ENCODE measurements around the gene MAP2. TPM values are rescaled to one million over a fixed set of nuclear protein-coding genes. Genes with fewer than 3 reads are reported as not detected.

Gene MAP2
- polyA plus RNA-seq, 1 donor (not counting 4 experiments of a cell fraction or from before 2014, with no cell fraction given): 16.2 TPM

- Histone ChIP-seq H2AFZ (ENCODE audit: control insufficient read depth, low read length) (no peak overlapping the region), H3K9me1 (ENCODE audit: control insufficient read depth, extremely low read depth, insufficient read depth, low read length) (no peaks in the 10 kb centered on the region), H3K9ac (ENCODE audit: control insufficient read depth, extremely low read depth, insufficient read depth, low read length) (no peak overlapping the region), H3K27ac (ENCODE audit: control insufficient read depth, insufficient read depth, low read length) (no peak overlapping the region), H3K4me2 (ENCODE audit: control insufficient read depth, extremely low read depth, insufficient read depth, low read depth, low read length) (no peak overlapping the region), H3K4me1 (ENCODE audit: control insufficient read depth, extremely low read depth, insufficient read depth, low read length) (no peaks in the 10 kb centered on the region), H3K9me3 (ENCODE audit: control insufficient read depth, low read depth, low read length) (no peaks in the 10 kb centered on the region), H3K4me3 (ENCODE audit: control insufficient read depth in 2 of 3, extremely low read depth in 1 of 3, insufficient read depth in 2 of 3, low read depth in 1 of 3, low read length in 3 of 3) (no peak overlapping the region), H3K36me3 (ENCODE audit: control insufficient read depth in 2 of 2, extremely low read depth in 1 of 2, insufficient read depth in 2 of 2, low read length in 2 of 2) (peaks cover 0 to 2% of the 10 kb centered on the region in 2 experiments), H4K20me1 (ENCODE audit: control insufficient read depth, extremely low read depth, insufficient read depth, low read length) (no peaks in the 10 kb centered on the region), H3K79me2 (ENCODE audit: control insufficient read depth, insufficient read depth, low read length) (no peaks in the 10 kb centered on the region), H3K27me3 (ENCODE audit: control insufficient read depth, extremely low read depth, insufficient read depth, low read length) (no peaks in the 10 kb centered on the region)
- no peak for DNase-seq (ENCODE audit: low read depth, low spot score)
- FAIRE-seq: no peak
- no peak for TF ChIP-seq CTCF (optimal IDR thresholded peaks at IDR 0.05 in 1 of 3, IDR thresholded peaks at IDR 0.05 in 1 of 3, conservative IDR thresholded peaks at IDR 0.05 in 1 of 3; ENCODE audit: extremely low read depth in 1 of 3, insufficient read depth in 2 of 3, low read length in 3 of 3)
- dilution Hi-C loops (cut with MboI; ENCODE audit: extremely low pct_ligation_motif_present, low sequenced_read_pairs): no loop called here
Observed at GRCh38 chr2:209517436-209517835, 93.6 kb downstream of the MAP2 start.

GRCh38 chr2:209519271-209519670, 95.4 kb downstream of the MAP2 start:
- H3K4me3 ChIP-seq (ENCODE audit: control insufficient read depth in 2 of 3, extremely low read depth in 1 of 3, insufficient read depth in 2 of 3, low read depth in 1 of 3, low read length in 3 of 3): no peak overlapping the region
- no peak overlapping the region for H3K27ac ChIP-seq (ENCODE audit: control insufficient read depth, insufficient read depth, low read length)
- H3K27me3 ChIP-seq (ENCODE audit: control insufficient read depth, extremely low read depth, insufficient read depth, low read length): no peaks in the 10 kb centered on the region
- no peak overlapping the region for H3K9ac ChIP-seq (ENCODE audit: control insufficient read depth, extremely low read depth, insufficient read depth, low read length)
- FAIRE-seq (no peak), DNase-seq (ENCODE audit: low read depth, low spot score) (no peak)
- dilution Hi-C loops (cut with MboI; ENCODE audit: extremely low pct_ligation_motif_present, low sequenced_read_pairs): no loop called here
- no peaks in the 10 kb centered on the region for H3K4me1 ChIP-seq (ENCODE audit: control insufficient read depth, extremely low read depth, insufficient read depth, low read length)
- H3K4me2 ChIP-seq (ENCODE audit: control insufficient read depth, extremely low read depth, insufficient read depth, low read depth, low read length): no peak overlapping the region
- no peak overlapping the region for H2AFZ ChIP-seq (ENCODE audit: control insufficient read depth, low read length)
- no peaks in the 10 kb centered on the region for H3K79me2 ChIP-seq (ENCODE audit: control insufficient read depth, insufficient read depth, low read length)
- H4K20me1 ChIP-seq (ENCODE audit: control insufficient read depth, extremely low read depth, insufficient read depth, low read length): no peaks in the 10 kb centered on the region
- no peaks in the 10 kb centered on the region for H3K9me1 ChIP-seq (ENCODE audit: control insufficient read depth, extremely low read depth, insufficient read depth, low read length)
- peaks cover 0 to 2% of the 10 kb centered on the region in 2 experiments for H3K36me3 ChIP-seq (ENCODE audit: control insufficient read depth in 2 of 2, extremely low read depth in 1 of 2, insufficient read depth in 2 of 2, low read length in 2 of 2)
- no peaks in the 10 kb centered on the region for H3K9me3 ChIP-seq (ENCODE audit: control insufficient read depth, low read depth, low read length)
- no peak for TF ChIP-seq EZH2 (IDR thresholded peaks at IDR 0.05; ENCODE audit: low read length)
- TF ChIP-seq CTCF (optimal IDR thresholded peaks at IDR 0.05 in 1 of 3, IDR thresholded peaks at IDR 0.05 in 1 of 3, conservative IDR thresholded peaks at IDR 0.05 in 1 of 3; ENCODE audit: extremely low read depth in 1 of 3, insufficient read depth in 2 of 3, low read length in 3 of 3): no peak
